ENCODE measurements around the gene MRE11.

The MRE11 gene

DNA sequence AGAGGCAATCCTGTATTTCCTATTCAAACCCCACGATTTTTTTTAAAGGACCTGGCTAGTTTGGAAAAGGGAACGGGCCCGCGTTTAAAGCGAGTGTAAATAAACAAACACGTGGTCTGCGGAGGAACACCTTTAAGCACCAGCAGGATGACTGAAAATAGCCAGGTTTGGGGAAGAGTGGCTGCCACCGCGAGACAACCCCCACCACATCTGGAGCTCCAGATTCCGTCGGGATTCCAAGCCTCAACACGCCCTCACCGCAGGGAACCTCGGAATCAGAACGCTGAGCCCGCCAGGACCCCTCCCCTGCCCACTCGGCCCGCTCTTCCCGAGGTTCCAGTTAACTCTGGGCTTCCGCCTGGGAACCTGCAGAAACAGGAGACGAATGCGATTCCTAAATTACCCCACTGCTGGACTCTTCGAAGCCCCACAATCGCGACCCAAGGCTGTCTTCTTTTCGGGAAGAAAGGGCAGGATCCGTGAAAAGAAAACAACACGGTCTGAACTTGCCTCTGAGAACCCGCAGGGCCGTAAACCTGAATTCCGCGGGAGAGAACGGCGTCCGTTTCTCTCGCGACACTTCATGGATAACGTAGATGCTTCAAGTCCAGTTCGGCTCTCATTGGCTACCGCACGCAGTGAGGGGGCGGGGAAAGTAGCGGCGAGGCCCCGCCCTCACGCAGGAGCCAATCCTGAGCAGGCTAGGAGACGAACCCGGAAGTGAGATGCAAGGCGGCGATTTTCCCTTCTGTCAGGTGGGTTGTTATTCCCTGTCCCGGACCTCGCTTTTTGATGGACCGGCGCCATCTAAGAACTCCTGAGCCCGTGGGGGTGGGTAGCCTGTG lies at the start of gene MRE11, which contains the start of gene ANKRD49:
TSS of gene MRE11 (minus strand) at position 564 of the 845 bp plus-strand sequence. CDS start 1,043 bp downstream, outside the sequence.
TSS of gene ANKRD49 (plus strand) at position 704 of the 845 bp plus-strand sequence. CDS start 2,710 bp downstream, outside the sequence.
- peak; percentile 92 to 93 for DNase-seq (ENCODE audit: low read depth in 2 of 2)

GRCh38 chr11:94539420-94539819 lies 45.8 kb upstream of the MRE11 start:
- no peak for DNase-seq (ENCODE audit: low read depth in 2 of 2)

DNA sequence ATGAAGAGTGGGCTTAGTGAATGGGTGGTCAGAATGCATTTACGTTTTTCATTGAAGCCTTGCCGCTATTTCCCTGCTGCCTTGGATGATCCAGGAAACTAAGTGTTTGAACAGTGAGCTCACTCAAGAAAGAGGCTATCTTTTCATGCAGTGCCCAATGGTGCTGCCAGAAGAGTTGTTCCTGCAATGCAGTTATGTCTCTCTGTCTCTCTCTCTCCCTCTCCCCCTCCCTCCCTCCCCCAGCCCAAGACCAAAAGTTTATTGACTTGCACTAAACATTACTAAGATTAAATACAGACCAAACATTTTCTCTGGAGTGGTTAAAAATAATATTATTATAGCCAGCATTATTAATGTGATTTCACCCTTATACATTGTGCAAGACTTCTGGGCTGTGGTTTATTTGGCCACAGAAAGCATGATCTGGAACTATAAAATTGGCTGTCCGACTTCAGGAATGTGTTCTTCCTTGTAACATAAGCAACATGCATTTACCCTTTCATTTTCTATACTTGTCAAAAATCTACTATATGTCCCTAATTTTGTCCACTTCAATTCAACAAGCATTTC lies 43.5 kb upstream of the MRE11 start:
- peak; percentile 31 to 50 for DNase-seq (ENCODE audit: low read depth in 2 of 2)

DNA sequence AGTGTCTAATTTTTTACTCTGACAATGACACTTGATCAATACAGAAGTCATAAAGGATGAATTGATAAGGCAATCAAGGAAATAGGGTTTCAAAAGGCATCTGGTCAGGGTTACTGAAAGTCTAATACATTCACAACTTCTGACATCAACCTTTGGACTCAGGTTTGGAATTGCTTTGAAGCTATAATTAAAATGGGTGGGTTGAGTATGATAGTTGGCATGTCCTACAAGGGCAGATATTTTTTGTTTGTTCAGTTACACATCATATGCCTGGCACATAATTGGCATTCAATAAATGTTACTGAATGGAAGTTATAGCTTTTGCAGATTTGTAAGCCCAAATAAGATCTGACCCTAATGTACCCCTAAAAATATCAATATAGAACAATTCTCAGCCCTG lies 42.7 kb upstream of the MRE11 start:
- no peak for DNase-seq (ENCODE audit: low read depth in 2 of 2)

DNA sequence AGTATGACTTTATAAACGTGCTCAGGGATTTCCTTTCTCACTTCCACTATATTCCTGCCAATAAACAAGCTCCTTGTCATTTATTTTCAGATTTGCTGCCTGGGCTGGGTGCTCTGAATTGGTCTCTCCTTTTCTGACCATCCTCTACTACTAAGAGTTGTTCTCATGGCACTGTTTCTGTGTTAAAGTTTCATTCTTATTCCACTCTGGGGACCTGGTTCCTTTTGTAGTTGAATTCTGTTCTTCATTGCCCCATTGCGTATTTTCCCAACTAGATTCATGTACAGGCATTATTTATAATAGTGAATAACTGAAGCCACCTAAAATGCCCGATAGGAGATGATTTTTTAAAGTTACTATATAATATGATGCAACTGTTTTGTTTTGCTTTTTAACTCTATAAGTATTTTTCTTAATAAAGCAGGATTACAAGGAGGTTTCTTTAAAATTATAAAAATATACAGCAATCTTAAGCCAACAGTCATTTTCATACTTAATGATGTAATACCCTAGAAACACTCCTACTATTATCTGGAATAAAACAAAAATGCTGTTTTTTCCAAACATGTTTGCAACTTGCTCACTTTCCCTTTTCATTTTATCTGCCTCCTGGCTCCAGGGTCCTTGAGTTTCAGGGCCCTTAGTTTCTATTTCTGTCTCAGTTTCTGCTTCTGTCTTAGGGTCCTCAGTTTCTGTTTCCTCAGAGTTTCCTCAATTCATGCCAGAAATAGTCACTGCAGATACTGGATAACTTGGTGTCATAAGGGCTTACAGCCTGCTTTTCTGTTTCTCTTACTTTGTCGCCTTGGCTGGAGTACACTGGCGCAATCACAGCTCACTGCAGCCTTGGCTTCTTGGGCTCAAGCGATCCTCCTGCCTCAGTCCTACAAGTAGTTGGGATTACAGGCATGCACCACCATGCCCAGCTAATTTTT lies 40.3 kb upstream of the MRE11 start:
- no peak for DNase-seq (ENCODE audit: low read depth in 2 of 2)

GRCh38 chr11:94533206-94533605 lies 39.6 kb upstream of the MRE11 start:
- no peak for DNase-seq (ENCODE audit: low read depth in 2 of 2)

DNA sequence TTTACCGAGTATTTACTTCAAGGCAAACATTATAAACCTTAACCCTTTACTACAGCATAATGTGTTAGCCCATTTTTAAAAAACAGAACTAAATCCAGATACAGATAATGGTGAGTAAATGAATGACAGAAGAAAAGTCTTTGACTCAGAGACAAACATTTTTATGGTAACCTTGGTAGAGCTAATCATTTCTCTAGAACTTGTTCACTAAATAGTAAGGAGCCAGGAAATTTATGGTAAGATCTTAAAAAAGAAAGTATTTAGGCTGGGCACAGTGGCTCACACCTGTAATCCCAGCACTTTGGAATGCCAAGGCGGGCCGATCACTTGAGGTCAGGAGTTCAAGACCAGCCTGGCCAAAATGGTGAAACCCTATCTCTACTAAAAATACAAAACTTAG lies 38.6 kb upstream of the MRE11 start:
- DNase-seq (ENCODE audit: low read depth in 2 of 2): no peak

- no peak for DNase-seq (ENCODE audit: low read depth in 2 of 2)
These were observed 34.9 kb upstream of the MRE11 start for GRCh38 chr11:94528551-94528950.

DNA sequence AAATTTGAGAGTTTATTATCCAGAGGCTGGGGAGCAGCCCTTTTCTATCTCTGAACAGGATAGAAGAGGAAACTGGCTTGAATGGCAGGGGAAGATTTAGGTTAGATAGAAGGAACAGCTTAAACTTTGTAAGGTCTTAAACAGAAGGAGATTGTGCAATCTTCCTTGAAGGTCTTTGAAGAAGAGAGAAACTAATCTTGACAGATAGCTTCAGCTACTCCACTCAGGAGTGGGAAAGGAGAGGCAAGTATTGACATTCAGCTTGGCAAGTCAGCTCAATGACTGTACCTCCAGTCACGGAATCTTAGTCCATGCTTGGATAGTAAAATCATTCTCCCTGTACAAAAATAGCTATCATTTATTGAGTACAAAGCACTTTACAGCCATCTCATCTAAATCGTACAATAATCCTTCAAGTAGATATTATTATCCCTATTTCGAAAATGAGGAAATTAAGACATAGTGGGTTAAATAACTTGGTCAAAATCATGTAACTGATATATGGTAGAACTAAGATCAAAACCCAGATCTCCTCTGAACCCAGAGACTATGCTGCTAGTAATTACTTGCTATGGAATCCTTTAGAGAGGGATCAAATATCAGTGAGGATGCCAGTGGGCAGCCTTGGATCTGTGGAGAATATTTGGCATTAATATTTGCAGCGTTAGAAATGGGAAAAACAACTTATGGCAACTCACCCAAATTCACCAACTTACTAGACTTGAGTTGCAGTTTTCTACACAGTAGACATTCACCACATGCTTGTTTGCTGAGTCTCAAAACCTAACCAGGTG lies 33.2 kb upstream of the MRE11 start:
- DNase-seq (ENCODE audit: low read depth in 2 of 2): no peak

GRCh38 chr11:94525546-94526324 lies 32.1 kb upstream of the MRE11 start:
- peak; percentile 55 to 59 for DNase-seq (ENCODE audit: low read depth in 2 of 2)

DNA sequence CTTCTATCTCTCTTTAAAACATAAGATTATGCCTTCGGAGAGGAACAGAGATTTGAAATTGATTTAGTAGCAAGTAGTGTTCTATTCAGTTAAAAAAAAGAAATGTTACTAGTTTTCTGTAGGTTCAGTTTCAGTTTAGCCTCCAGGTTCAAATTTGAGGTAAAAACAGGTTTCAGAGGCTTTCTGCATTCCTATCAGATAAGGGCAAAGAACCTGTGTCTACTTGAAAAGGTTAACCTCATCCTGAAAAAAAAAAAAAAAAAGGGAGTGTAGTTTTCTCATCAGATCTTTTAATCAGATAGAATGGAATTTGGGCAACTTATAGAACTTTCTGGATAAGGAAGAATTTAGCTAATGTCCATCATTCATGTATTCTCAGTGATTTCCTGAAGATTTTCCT lies 30.7 kb upstream of the MRE11 start:
- no peak for DNase-seq (ENCODE audit: low read depth in 2 of 2)

DNA sequence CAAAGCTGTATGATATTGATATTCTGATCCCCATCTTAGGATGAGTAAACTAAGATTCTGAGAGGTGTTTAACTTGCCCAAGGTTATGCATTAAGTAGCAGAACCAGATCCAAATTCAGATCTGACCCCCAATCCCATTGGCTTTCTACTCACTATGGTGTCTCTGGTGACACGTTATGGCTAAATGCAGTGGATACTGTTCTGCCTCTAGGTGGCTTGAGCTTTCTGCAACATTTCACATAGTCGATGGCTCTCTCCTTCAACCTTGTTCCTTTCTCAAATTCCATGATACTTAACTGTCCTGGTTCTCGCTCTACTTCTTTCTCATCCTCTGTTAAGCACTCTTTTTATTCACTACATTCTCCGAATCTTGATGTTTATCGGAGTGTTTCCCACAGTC lies 28.0 kb upstream of the MRE11 start:
- DNase-seq (ENCODE audit: low read depth in 2 of 2): no peak

GRCh38 chr11:94519478-94520084 lies 25.9 kb upstream of the MRE11 start:
- no peak for DNase-seq (ENCODE audit: low read depth in 2 of 2)

DNA sequence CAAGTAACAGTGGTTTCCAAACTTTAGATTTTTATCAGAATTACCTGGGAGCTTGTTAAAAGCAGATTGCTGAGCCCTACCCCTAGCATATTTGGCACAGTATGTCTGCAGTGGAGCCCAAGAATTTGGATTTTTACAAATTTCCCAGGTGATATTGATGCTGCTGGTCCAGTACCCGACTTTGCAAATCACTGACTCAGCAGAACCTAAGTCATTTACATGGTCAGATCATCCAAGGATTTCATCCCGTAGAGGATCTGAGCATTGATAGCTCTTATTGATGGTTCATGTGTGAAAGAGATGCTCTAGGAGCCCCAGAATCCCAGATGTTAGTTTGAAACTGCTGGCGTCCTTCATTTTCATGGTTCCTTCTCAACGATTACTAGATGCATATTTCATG lies 24.7 kb upstream of the MRE11 start:
- no peak for DNase-seq (ENCODE audit: low read depth in 2 of 2)

DNA sequence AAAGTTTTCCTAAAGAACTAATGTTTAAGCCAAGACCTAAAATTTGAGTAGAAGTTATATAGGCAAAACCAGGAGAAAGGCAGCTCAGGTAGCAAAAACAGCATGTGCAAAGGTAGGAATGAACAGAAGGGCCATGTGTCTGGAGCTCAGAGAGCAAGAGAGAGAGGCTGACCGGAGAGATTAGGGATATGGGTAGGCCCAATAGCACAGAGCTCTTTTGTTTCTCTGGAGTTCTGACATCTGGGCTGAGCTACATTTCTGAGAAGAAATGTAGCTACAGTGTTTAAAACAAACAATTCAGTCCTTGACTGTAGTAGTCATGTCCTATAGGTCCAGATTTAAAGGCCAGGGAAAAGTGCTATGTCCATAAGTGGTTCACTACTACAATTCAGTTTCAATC lies 23.1 kb upstream of the MRE11 start:
- DNase-seq (ENCODE audit: low read depth in 2 of 2): no peak

DNA sequence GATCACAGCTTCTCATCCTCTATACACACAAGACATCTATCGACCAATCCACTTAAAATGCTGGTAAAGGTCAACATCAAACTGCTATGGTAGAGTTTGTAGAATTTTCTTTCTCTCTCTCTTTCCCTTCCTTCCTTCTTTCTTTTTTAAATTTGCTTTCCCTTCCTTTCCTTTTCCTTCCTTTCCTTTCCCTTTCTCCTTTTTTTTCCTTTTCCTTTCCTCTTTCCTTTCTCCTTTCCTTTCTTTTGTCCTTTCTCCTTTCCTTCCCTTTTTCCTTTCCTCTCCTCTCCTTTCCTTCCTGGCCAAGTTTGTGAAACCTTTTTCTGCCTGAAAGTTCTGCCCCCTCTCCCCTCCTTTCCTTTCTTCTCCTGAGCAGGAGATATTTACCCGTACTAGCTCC lies 21.8 kb upstream of the MRE11 start:
- no peak for DNase-seq (ENCODE audit: low read depth in 2 of 2)

DNA sequence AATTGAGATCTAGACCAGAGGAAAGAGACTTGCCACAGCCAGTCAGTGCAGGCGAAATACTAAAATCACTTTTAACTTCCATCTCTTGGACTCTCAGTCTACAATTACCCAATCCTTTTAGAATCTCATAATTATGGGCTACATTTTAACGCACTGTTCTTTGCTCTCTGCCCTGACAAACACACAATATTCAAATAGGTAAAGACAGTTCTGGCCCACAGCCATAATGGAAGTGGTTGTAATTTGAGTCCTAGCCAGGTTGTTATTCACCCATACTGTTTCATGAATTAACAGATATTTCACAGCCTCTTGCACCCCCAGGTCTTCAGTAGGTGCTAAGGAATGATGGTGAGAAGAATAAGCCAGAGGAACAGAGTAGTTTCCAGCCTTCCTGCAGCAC lies 19.4 kb upstream of the MRE11 start:
- no peak for DNase-seq (ENCODE audit: low read depth in 2 of 2)

DNA sequence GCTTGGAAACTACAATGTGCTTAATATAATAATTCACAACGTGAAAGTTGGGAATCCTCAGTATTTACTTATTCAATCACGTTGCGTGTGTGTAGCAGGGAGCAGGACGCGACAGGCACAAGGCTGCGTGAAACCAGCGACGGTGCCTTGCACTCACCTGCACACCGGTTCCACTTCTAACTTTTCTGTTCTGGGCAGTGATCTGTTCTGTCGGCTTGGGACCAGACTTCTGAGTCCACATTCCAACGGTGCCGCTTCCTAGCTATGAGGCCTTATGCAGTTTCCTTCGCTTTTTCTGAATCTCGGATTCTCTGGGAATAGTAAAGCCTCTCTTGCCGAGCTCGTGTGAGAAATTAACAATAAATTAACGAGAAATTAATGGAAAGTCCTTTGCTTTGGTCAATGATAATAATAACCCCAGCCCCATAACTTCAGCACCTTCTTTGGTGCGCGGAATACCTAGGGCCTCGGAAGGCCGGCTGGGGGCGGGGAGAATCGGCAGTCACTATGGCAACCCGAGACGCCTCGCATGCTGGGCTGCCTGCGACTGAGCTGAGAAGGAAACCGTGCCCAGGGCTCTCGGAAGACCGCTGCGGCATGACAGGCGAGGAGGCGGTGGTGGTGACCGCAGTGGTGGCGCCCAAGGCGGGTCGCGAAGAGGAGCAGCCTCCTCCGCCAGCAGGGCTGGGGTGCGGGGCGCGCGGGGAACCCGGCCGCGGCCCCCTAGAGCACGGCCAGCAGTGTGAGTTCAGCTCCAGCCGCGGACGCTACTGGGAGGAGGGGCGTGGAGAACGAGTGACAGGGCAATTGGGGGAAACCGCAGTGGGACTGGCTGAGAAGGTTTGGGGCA lies 18.5 kb upstream of the MRE11 start, which contains the start of gene C11orf97:
TSS of gene C11orf97 (plus strand) at position 530 of the 850 bp plus-strand sequence. CDS start at position 598, 68 bp downstream.
- DNase-seq (ENCODE audit: low read depth in 2 of 2): no peak

GRCh38 chr11:94507485-94507884 lies 13.8 kb upstream of the MRE11 start:
- DNase-seq (ENCODE audit: low read depth in 2 of 2): no peak

All from fibroblast of skin of left biceps (primary cell).